IMR-90 (cell line): ENCODE measurements around the gene PNO1. TPM values are rescaled to one million over a fixed set of nuclear protein-coding genes. Genes with fewer than 3 reads are reported as not detected.
A peak's percentile ranks its signal among the peaks of the same experiment; 100 is the strongest.
"Not testable (repeated sequence)": the region's sequence is repeated elsewhere in the genome, so short reads cannot be mapped to it uniquely, and the experiment has no call there.

Experiments
- ATAC-seq: fragments of 200-7000 bp; cut with Tn5 transposase; 2 replicates; pipeline ENCODE4 v1.9.1; 2020; ENCODE audit warnings: low read depth, mild to moderate bottlenecking, moderate library complexity
- BruUV-seq: library from RNA; stranded (reverse); fragments of 400-500 nt; replicated peaks from 2 replicates; lab custom pipeline; 2021; lab: Mats Ljungman, UMichigan
- CTCF ChIA-PET: fragments of 300-600 bp; formaldehyde crosslinking; extraction: SDS; loops from one replicate; lab custom pipeline; 2021; ENCODE audit warnings: antibody characterized with exemption; lab: Yijun Ruan, JAX
- POLR2A ChIA-PET: fragments of 300-600 bp; sonication (Branson Sonifier 250); formaldehyde crosslinking; loops from one replicate; lab custom pipeline; 2022; ENCODE audit warnings: antibody characterized with exemption; ENCODE audit not compliant: unreplicated experiment; lab: Charles Lee
- DNase-seq: peaks from one replicate; pipeline ENCODE4 v3.0.0; 2013
- H2AFZ ChIP-seq: replicated peaks from 2 replicates; pipeline ENCODE3; 2013; ENCODE audit warnings: low read length, mild to moderate bottlenecking; ENCODE audit not compliant: poor library complexity
- H2AK5ac ChIP-seq: 2 replicates; pipeline ENCODE4 v1.6.1; 2013; ENCODE audit warnings: low read depth, low read length, inconsistent platforms
- H2AK9ac ChIP-seq: replicated peaks from 2 replicates; pipeline ENCODE3; 2013; ENCODE audit warnings: mild to moderate bottlenecking, low read depth, low read length, moderate library complexity; ENCODE audit not compliant: poor library complexity
- H2BK120ac ChIP-seq: 2 replicates; pipeline ENCODE4 v1.6.1; 2013; ENCODE audit warnings: low read depth, low read length, inconsistent platforms
- H2BK15ac ChIP-seq: 3 replicates; pipeline ENCODE4 v1.6.1; 2013; ENCODE audit warnings: low read depth, low read length, inconsistent platforms
- H2BK20ac ChIP-seq: 2 replicates; pipeline ENCODE4 v1.6.1; 2013; ENCODE audit warnings: low read depth, mild to moderate bottlenecking, inconsistent platforms, low read length, moderate library complexity
- H2BK5ac ChIP-seq: 2 replicates; pipeline ENCODE4 v1.6.1; 2013; ENCODE audit warnings: mild to moderate bottlenecking, low read depth, low read length, inconsistent platforms; ENCODE audit not compliant: poor library complexity, severe bottlenecking
- H3K14ac ChIP-seq: replicated peaks from 2 replicates; pipeline ENCODE4 v1.6.1; 2013; ENCODE audit warnings: low read depth, low read length, inconsistent platforms
- H3K18ac ChIP-seq: 2 replicates; pipeline ENCODE4 v1.6.1; 2013; ENCODE audit warnings: low read depth, low read length, control low read depth
- H3K23ac ChIP-seq: 2 replicates; pipeline ENCODE4 v1.6.1; 2013; ENCODE audit warnings: low read depth, low read length, inconsistent platforms
- H3K27ac ChIP-seq: 2 replicates; pipeline ENCODE4 v1.5.1; 2013; ENCODE audit warnings: mild to moderate bottlenecking, control low read depth, low read length; ENCODE audit not compliant: insufficient read depth
- H3K27me3 ChIP-seq: 2 replicates; pipeline ENCODE4 v1.6.1; 2013; ENCODE audit warnings: low read length; ENCODE audit not compliant: control insufficient read depth, insufficient read depth
- H3K36me3 ChIP-seq: 2 replicates; pipeline ENCODE4 v1.6.1; 2013; ENCODE audit warnings: low read length, mixed read lengths; ENCODE audit not compliant: control insufficient read depth, insufficient read depth
- H3K4ac ChIP-seq: 2 replicates; pipeline ENCODE4 v1.6.1; 2013; ENCODE audit warnings: low read depth, low read length, inconsistent platforms
- H3K4me1 ChIP-seq: 2 replicates; pipeline ENCODE4 v1.6.1; 2013; ENCODE audit warnings: low read length, mixed read lengths; ENCODE audit not compliant: control insufficient read depth, insufficient read depth
- H3K4me2 ChIP-seq: 2 replicates; pipeline ENCODE4 v1.6.1; 2013; ENCODE audit warnings: low read depth, mild to moderate bottlenecking, control low read depth, low read length, moderate library complexity
- H3K4me3 ChIP-seq: 2 replicates; pipeline ENCODE4 v1.5.1; 2013; ENCODE audit warnings: low read depth, mild to moderate bottlenecking, control low read depth, low read length, moderate library complexity; ENCODE audit not compliant: insufficient read depth
- H3K56ac ChIP-seq: 2 replicates; pipeline ENCODE4 v1.6.1; 2013; ENCODE audit warnings: low read length, inconsistent platforms; ENCODE audit not compliant: insufficient read depth; ENCODE audit errors: extremely low read depth
- H3K79me1 ChIP-seq, 2 experiments: 2 replicates each; pipeline ENCODE4 v1.6.1; 2013; ENCODE audit warnings: low read length in 2 of 2, inconsistent platforms in 1 of 2, low read depth in 1 of 2
- H3K9ac ChIP-seq: 2 replicates; pipeline ENCODE4 v1.6.1; 2013; ENCODE audit warnings: low read depth, low read length, control low read depth
- H3K9me1 ChIP-seq: 2 replicates; pipeline ENCODE4 v1.6.1; 2013; ENCODE audit warnings: low read length, inconsistent platforms; ENCODE audit not compliant: insufficient read depth
- H3K9me3 ChIP-seq: 2 replicates; pipeline ENCODE4 v1.6.1; 2013; ENCODE audit warnings: low read length; ENCODE audit not compliant: control insufficient read depth, insufficient read depth
- H4K20me1 ChIP-seq: 2 replicates; pipeline ENCODE4 v1.6.1; 2013; ENCODE audit warnings: low read length, inconsistent platforms; ENCODE audit not compliant: insufficient read depth
- H4K5ac ChIP-seq: 2 replicates; pipeline ENCODE4 v1.6.1; 2013; ENCODE audit warnings: mild to moderate bottlenecking, low read depth, low read length, control low read depth
- H4K8ac ChIP-seq, 2 experiments: 2 replicates each; pipeline ENCODE4 v1.6.1; 2013; ENCODE audit warnings: low read depth in 2 of 2, low read length in 2 of 2, control low read depth in 1 of 2, inconsistent platforms in 1 of 2
- H4K91ac ChIP-seq: 2 replicates; pipeline ENCODE4 v1.6.1; 2013; ENCODE audit warnings: low read depth, low read length, inconsistent platforms; ENCODE audit not compliant: insufficient read depth
- WGBS, 2 experiments: methylation state at CpG; one replicate each; pipeline versions ENCODE4 v1.1.5 to v1.1.7; 2013; ENCODE audit warnings: missing lambda C conversion rate in 2 of 2; ENCODE audit not compliant: insufficient read length in 1 of 2; ENCODE audit errors: extremely low coverage in 2 of 2; 5-methylcytosine and 5-hydroxymethylcytosine counted together
- dilution Hi-C: fragments of 300-500 bp; cut with HindIII; formaldehyde crosslinking; loops from one replicate; pipeline ENCODE4 v1.14.3; 2018; ENCODE audit warnings: low sequenced_read_pairs; ENCODE audit not compliant: unreplicated experiment
- in situ Hi-C: fragments of 300-500 bp; cut with MboI; formaldehyde crosslinking; loops from 3 replicates; pipeline ENCODE4 v1.14.3; 2019; ENCODE audit warnings: low sequenced_read_pairs, inconsistent platforms, mixed read lengths
- intact Hi-C: fragments of 100-400 bp; cut with micrococcal nuclease; formaldehyde crosslinking; loops from 2 replicates; pipeline ENCODE4 v1.10.0; 2022
- polyA plus RNA-seq, 3 experiments: library from polyadenylated mRNA; depleted of rRNA; stranded (reverse); fragments of >200 nt; gene quantifications; 2 replicates each; pipeline ENCODE4 v1.2.3, GENCODE V29; 2012; ENCODE audit warnings: low replicate concordance in 1 of 3
- total RNA-seq: library from RNA; depleted of rRNA; stranded (reverse); fragments of >200 nt; gene quantifications from 2 replicates; pipeline ENCODE4 v1.2.3, GENCODE V29; 2012

The PNO1 gene
- total and polyA plus RNA-seq, 2 of the 4 experiments (the other 2 are of a cell fraction), result 12.8 to 14.7 TPM

GRCh38 chr2:68175210-68175609 lies 17.5 kb downstream of the PNO1 start:
- H4K91ac ChIP-seq, DNase-seq, H4K20me1 ChIP-seq, H4K5ac ChIP-seq, intact Hi-C loops, H3K4ac ChIP-seq, H3K27me3 ChIP-seq, H2BK15ac ChIP-seq, ATAC-seq, H2AK5ac ChIP-seq, H3K23ac ChIP-seq, H3K4me1 ChIP-seq, H2BK120ac ChIP-seq, H3K9me3 ChIP-seq, H4K8ac ChIP-seq, H2AFZ ChIP-seq, H2BK20ac ChIP-seq, H3K4me3 ChIP-seq, H3K4me2 ChIP-seq, H3K14ac ChIP-seq, H3K56ac ChIP-seq, H3K9ac ChIP-seq, H2AK9ac ChIP-seq, in situ Hi-C loops, H3K9me1 ChIP-seq, H3K27ac ChIP-seq, H3K18ac ChIP-seq, POLR2A ChIA-PET, dilution Hi-C loops, H2BK5ac ChIP-seq: not testable (repeated sequence)
- BruUV-seq, result TSS peak; percentile 75
- peaks cover 17 to 37% of the 10 kb centered on the region in 2 experiments for H3K79me1 ChIP-seq
- CTCF ChIA-PET, result interaction anchor here (1.2 to 1.6 kb wide), 2 partner anchors 22 to 69 kb away, joined by 3 to 4 read pairs; no protein-coding TSS in a partner anchor
- peaks cover 11% of the 10 kb centered on the region for H3K36me3 ChIP-seq
- 100% methylated on average over 1 of the region's 4 CpGs; no CpG with 5 or more reads in 1 of the 2 experiments for WGBS, 2 experiments
